CD4-positive, alpha-beta T cell treated with Interleukin-17A for 4 hours (primary cell): ENCODE measurements around the gene OR4D2.
A peak's percentile ranks its signal among the peaks of the same experiment; 100 is the strongest.

Source experiments
- DNase-seq: peaks from one replicate; pipeline ENCODE4 v3.0.0-alpha.2; 2020; ENCODE audit warnings: mixed read lengths

Gene OR4D2

DNA sequence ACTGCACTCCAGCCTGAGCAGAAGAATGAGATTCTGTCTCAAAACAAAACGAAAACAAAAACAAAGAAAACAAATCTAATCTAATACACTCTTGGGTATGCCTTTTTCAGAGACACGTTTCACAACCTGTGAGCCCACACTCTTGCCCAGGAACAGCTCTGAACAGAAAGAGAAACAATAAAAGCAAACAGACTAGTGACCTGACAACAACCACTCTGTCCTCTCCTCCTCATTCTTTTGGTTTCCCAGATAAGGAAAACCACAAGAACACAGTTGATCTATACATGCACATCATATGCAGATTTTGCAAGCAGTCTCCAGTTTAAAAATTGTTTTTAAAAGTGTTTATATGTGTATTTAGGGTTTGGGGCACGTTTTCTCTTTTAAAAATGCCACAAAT is 51.0 kb downstream of the OR4D2 start:
- no peak for DNase-seq

DNA sequence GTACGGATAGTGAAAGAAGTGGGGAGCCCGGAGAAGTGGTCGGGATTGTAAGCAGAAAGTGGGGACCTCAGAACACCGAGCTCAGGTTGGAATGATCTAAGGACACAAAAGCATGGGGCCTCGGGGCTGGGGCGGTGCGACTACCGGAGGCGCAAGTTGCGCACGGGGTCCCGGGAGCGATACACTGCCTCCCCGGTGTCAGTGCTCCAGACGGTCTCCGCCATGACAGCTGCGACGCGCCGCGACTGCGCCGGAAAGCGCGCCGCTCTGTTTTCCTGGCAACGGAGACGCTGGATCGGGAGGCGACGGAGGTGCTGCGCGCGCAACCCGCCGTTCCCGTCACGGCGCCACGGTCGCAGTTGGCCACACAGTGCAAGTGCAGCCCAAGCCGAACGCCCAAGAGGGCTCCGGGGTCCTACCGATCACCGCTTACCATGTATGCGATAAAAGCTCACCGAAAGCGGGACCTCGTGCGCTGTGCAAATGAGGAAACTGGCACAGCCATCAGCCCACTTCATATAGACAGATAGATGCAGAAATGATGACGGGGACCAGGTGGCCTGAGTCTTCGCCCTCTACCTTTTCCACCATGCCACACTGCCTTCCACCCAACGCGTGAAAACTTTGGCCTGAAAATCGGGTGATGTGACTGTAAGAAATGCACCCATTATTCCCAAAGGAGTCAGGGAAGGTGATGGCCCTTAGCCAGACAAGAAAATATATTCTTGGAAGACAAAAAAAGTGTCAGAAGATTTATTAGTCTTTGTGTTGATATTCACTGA is 52.4 kb downstream of the OR4D2 start, which contains the start of gene MKS1:
TSS of gene MKS1 (minus strand) at position 249 of the 782 bp plus-strand sequence. CDS start at position 224, 25 bp downstream.
- DNase-seq = peak; percentile 96

DNA sequence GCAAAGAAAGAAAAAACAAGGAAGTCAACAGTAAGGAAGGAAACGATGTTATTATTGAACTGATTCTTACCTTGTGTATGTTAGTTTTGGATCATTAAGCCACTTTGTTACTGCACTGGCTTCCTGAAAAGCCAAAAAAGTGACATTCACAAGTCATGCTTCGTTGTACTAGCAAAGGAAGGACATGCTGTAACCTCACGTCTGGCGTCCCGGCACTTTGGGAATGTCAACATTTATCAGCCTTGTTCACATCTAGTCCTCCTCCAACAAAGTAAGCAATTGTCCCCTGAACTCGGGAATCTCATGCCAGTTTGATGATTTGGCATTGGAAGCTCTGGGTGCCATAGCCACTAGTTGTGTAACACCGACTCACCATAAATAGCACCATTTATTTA is 53.0 kb downstream of the OR4D2 start:
- no peak for DNase-seq
